ENCODE results near the gene FAM163A. TPM values are rescaled to one million over a fixed set of nuclear protein-coding genes. Genes with fewer than 3 reads are reported as not detected.
"Not testable (repeated sequence)": the region's sequence is repeated elsewhere in the genome, so short reads cannot be mapped to it uniquely, and the experiment has no call there.

Gene FAM163A
- total RNA-seq, 1 experiment from 2014 or later = not detected

DNA sequence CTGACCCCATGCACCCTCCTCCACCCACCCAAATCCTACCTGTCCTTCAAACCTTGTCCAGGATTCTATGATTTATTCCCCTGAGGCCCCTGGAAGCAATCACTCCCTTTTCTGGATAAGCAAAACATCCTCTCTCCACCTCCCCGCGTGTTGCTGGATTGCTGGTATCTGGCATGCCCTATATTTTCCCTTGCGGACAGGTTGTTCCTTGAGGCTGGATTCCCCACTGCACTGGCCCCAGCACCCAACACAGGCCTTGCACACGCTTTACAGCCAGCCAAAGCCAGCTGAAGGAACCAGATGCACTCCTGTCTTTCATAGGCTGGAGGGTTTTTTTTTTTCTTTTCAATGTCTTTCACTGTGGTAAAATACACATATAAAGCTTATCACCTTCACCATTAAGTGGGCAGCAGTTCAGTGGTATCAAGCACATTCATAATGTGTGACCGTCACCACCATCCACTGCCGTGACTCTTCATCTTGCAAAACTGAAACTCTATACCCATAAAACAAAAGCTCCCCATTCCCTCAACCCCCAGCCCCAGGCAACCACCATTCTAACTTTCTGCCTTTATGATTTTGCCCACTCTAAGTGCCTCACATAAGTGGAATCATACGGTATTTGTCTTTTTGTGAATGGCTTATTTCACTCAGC, 83.7 kb downstream of the FAM163A start:
- BruUV-seq (replicated peaks) = no TSS peak

DNA sequence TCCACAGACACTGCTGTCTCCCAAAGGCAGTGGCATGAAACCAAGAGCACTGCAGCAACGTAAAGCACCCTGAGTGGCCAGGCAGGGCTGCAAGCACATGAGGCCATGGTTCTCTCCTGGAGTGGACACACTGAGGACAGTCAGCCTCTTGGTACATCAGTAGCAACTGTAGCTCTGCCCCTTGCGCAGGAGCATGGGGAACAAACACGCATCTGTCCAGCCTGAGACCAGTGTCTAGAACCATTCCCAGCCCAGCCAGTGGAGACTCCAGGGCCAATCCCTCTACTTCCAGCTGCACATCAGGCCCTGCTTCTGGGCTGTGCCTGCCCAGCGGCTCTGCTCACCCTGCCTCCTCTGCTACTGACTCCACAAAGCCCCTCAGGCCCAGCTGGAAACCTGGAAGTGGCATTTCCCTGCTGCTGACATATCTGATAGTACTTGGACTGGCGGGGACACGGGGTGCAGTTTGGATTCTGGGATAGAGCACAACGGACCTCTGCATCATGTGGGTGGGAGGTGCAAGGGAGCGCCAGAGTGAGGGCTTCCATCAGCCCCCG, 85.5 kb downstream of the FAM163A start:
- TF ChIP-seq, protein P1, sequence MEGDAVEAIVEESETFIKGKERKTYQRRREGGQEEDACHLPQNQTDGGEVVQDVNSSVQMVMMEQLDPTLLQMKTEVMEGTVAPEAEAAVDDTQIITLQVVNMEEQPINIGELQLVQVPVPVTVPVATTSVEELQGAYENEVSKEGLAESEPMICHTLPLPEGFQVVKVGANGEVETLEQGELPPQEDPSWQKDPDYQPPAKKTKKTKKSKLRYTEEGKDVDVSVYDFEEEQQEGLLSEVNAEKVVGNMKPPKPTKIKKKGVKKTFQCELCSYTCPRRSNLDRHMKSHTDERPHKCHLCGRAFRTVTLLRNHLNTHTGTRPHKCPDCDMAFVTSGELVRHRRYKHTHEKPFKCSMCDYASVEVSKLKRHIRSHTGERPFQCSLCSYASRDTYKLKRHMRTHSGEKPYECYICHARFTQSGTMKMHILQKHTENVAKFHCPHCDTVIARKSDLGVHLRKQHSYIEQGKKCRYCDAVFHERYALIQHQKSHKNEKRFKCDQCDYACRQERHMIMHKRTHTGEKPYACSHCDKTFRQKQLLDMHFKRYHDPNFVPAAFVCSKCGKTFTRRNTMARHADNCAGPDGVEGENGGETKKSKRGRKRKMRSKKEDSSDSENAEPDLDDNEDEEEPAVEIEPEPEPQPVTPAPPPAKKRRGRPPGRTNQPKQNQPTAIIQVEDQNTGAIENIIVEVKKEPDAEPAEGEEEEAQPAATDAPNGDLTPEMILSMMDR (IDR thresholded peaks at IDR 0.05; ENCODE audit: unreplicated experiment) = no peak
- POLR2A ChIA-PET = interaction anchor here (0.7 to 2.2 kb wide), 2 partner anchors 11 to 126 kb away, joined by 3 to 6 read pairs; partner anchors contain the start of gene CEP350
- no TSS peak for BruUV-seq (replicated peaks)
- Mint-ChIP-seq H3K27ac (ENCODE audit: low read depth, unreplicated experiment) (no peak overlapping the region), H3K27me3 (ENCODE audit: insufficient read depth, unreplicated experiment) (no peaks in the 10 kb centered on the region), H3K9me3 (ENCODE audit: unreplicated experiment) (no peaks in the 10 kb centered on the region), H3K4me3 (ENCODE audit: unreplicated experiment) (no peak overlapping the region), H3K4me1 (ENCODE audit: insufficient read depth, unreplicated experiment) (peaks cover 10% of the 10 kb centered on the region), H3K36me3 (ENCODE audit: insufficient read depth, unreplicated experiment) (no peaks in the 10 kb centered on the region)
- CTCF ChIA-PET = interaction anchor here (0.6 to 5.3 kb wide), 5 partner anchors 10 to 123 kb away, joined by 3 to 82 read pairs (median 8); no protein-coding TSS in a partner anchor
- intact Hi-C loops (cut with micrococcal nuclease) = no loop called here
- no peak for DNase-seq (ENCODE audit: unreplicated experiment)

More for the DNA sequence above, 83.7 kb downstream of the FAM163A start:
- DNase-seq (ENCODE audit: unreplicated experiment) = no peak
- intact Hi-C loops (cut with micrococcal nuclease) = no loop called here
- TF ChIP-seq, protein P1 (IDR thresholded peaks at IDR 0.05; ENCODE audit: unreplicated experiment) = no peak
- no peak overlapping the region for H3K4me3 Mint-ChIP-seq (ENCODE audit: unreplicated experiment)
- H3K36me3 Mint-ChIP-seq (ENCODE audit: insufficient read depth, unreplicated experiment) = no peaks in the 10 kb centered on the region
- no peaks in the 10 kb centered on the region for H3K27me3 Mint-ChIP-seq (ENCODE audit: insufficient read depth, unreplicated experiment)
- no peaks in the 10 kb centered on the region for H3K9me3 Mint-ChIP-seq (ENCODE audit: unreplicated experiment)
- POLR2A ChIA-PET = no interaction called here
- CTCF ChIA-PET = interaction anchor here (0.6 to 5.3 kb wide), 3 partner anchors 10 to 1729 kb away, joined by 3 to 82 read pairs (median 13); no protein-coding TSS in a partner anchor
- peaks cover 10% of the 10 kb centered on the region for H3K4me1 Mint-ChIP-seq (ENCODE audit: insufficient read depth, unreplicated experiment)
- no peak overlapping the region for H3K27ac Mint-ChIP-seq (ENCODE audit: low read depth, unreplicated experiment)

- peaks cover 10% of the 10 kb centered on the region for H3K4me1 Mint-ChIP-seq (ENCODE audit: insufficient read depth, unreplicated experiment)
- H3K36me3 Mint-ChIP-seq (ENCODE audit: insufficient read depth, unreplicated experiment) = peaks cover 16% of the 10 kb centered on the region
- ChIA-PET POLR2A (no interaction called here), CTCF (interaction anchor here (0.8 to 4.1 kb wide), 6 partner anchors 9 to 122 kb away, joined by 3 to 31 read pairs (median 6); no protein-coding TSS in a partner anchor)
- no peaks in the 10 kb centered on the region for H3K9me3 Mint-ChIP-seq (ENCODE audit: unreplicated experiment)
- DNase-seq (ENCODE audit: unreplicated experiment) = no peak
- TF ChIP-seq, protein P1 (IDR thresholded peaks at IDR 0.05; ENCODE audit: unreplicated experiment) = no peak
- H3K27ac Mint-ChIP-seq (ENCODE audit: low read depth, unreplicated experiment) = no peak overlapping the region
- no TSS peak for BruUV-seq (replicated peaks)
- intact Hi-C loops (cut with micrococcal nuclease) = no loop called here
- no peaks in the 10 kb centered on the region for H3K27me3 Mint-ChIP-seq (ENCODE audit: insufficient read depth, unreplicated experiment)
- no peak overlapping the region for H3K4me3 Mint-ChIP-seq (ENCODE audit: unreplicated experiment)
Observed at GRCh38 chr1:179831225-179831624, 88.1 kb downstream of the FAM163A start.

DNA sequence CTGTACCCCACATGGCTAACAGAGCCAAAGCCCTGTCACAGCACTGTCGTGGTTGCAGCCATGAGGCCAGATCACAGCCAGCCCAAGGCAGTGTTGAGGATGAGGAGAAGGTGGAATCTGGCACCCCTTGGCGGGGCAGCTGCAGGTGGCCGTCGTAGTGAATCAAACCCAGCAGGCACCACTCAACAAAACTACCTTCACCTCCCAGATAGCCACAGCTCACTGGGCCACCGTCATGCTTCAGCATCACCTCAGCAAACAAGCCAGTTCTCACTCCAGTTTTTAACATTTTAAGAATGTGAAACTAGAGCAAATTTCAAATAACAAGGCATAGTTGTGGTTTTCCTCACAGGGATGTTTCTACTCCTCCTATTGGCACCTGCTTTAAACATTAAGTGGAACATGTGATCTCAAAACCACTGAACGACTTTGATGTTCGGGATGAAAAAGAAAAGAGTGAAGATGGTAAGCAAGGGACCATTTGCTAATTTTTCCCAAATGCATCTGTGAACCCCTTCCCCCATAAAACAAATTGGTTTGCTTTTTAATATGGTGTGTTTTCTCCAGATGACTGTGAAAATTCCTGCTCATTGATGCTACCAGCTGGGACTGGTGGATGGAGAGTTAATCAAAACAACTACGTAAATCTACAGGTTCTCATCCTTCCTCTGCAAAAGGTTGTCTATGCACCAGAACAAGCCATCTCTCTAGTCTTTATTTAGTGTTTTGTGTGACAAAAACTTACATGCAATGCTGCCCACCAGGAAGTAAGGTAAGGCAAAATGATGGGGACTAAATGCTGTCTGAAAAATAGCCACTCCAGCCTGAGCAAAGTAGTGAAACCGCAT, 89.0 kb downstream of the FAM163A start:
- Mint-ChIP-seq H3K36me3 (ENCODE audit: insufficient read depth, unreplicated experiment) (peaks cover 17% of the 10 kb centered on the region), H3K4me1 (ENCODE audit: insufficient read depth, unreplicated experiment) (peaks cover 10% of the 10 kb centered on the region), H3K9me3 (ENCODE audit: unreplicated experiment) (no peaks in the 10 kb centered on the region), H3K27me3 (ENCODE audit: insufficient read depth, unreplicated experiment) (no peaks in the 10 kb centered on the region), H3K27ac (ENCODE audit: low read depth, unreplicated experiment) (no peak overlapping the region), H3K4me3 (ENCODE audit: unreplicated experiment) (no peak overlapping the region)
- no TSS peak for BruUV-seq (replicated peaks)
- CTCF ChIA-PET = interaction anchor here (0.7 to 4.1 kb wide), 8 partner anchors 10 to 337 kb away, joined by 3 to 31 read pairs (median 6); no protein-coding TSS in a partner anchor
- DNase-seq (ENCODE audit: unreplicated experiment) = no peak
- TF ChIP-seq, protein P1 (IDR thresholded peaks at IDR 0.05; ENCODE audit: unreplicated experiment) = no peak
- intact Hi-C loops (cut with micrococcal nuclease) = no loop called here
- POLR2A ChIA-PET = no interaction called here

DNA sequence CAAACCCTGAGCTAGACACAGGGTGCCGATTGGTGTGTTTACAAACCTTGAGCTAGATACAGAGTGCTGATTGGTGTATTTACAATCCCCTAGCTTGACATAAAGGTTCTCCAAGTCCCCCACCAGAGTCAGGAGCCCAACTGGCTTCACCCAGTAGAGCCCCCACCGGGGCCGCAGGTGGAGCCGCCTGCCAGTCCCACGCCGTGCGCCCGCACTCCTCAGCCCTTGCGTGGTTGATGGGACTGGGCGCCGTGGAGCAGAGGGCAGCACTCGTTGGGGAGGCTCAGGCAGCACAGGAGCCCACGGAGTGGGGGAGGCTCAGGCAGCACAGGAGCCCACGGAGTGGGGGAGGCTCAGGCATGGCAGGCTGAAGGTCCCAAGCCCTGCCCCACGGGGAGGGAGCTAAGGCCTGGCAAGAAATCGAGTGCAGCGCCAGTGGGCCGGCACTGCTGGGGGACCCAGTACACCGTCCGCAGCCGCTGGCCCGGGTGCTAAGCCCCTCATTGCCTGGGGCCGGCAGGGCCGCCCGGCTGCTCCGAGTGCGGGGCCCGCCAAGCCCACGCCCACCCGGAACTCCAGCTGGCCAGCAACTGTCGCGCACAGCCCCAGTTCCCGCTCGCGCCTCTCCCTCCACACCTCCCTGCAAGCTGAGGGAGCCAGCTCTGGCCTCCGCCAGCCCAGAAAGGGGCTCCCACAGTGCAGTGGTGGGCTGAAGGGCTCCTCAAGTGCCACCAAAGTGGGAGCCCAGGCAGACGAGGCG, 93.8 kb downstream of the FAM163A start:
- H3K4me3 Mint-ChIP-seq (ENCODE audit: unreplicated experiment); DNase-seq (ENCODE audit: unreplicated experiment); intact Hi-C loops (cut with micrococcal nuclease); BruUV-seq (replicated peaks); H3K4me1 Mint-ChIP-seq (ENCODE audit: insufficient read depth, unreplicated experiment); POLR2A ChIA-PET; H3K9me3 Mint-ChIP-seq (ENCODE audit: unreplicated experiment); H3K27ac Mint-ChIP-seq (ENCODE audit: low read depth, unreplicated experiment); H3K27me3 Mint-ChIP-seq (ENCODE audit: insufficient read depth, unreplicated experiment): not testable (repeated sequence)
- peaks cover 43% of the 10 kb centered on the region for H3K36me3 Mint-ChIP-seq (ENCODE audit: insufficient read depth, unreplicated experiment)
- CTCF ChIA-PET = interaction anchor here (0.6 to 4.9 kb wide), 3 partner anchors 12 to 28 kb away, joined by 3 to 54 read pairs (median 3); no protein-coding TSS in a partner anchor

Measured in MCF 10A (cell line).